OCI-LY7 (cell line): ENCODE data around the gene RXRA. TPM values are rescaled to one million over a fixed set of nuclear protein-coding genes. Genes with fewer than 3 reads are reported as not detected.

Experiments
- BruUV-seq: library from RNA; stranded (reverse); fragments of 400-500 nt; replicated peaks from 2 replicates; lab custom pipeline; 2021; lab: Mats Ljungman, UMichigan
- CTCF ChIA-PET: fragments of 300-600 bp; sonication (Branson Sonifier 250); formaldehyde crosslinking; loops from one replicate; lab custom pipeline; 2022; ENCODE audit warnings: antibody characterized with exemption; ENCODE audit not compliant: unreplicated experiment; lab: Charles Lee
- POLR2A ChIA-PET: fragments of 300-600 bp; sonication (Branson Sonifier 250); formaldehyde crosslinking; loops from one replicate; lab custom pipeline; 2022; ENCODE audit warnings: antibody characterized with exemption; lab: Charles Lee
- DNase-seq: peaks from one replicate; pipeline ENCODE4 v3.0.0-alpha.2; 2015; ENCODE audit warnings: low spot score
- H2AFZ ChIP-seq: fragments of 200-600 bp; sonication (generic), shearing (Covaris generic); 2 replicates; pipeline ENCODE4 v1.6.1; 2014; ENCODE audit warnings: mild to moderate bottlenecking, antibody characterized with exemption, low read length, moderate library complexity
- H3K27ac ChIP-seq: fragments of 200-600 bp; sonication (generic); 2 replicates; pipeline ENCODE4 v1.5.1; 2014; ENCODE audit warnings: mixed run types, low read depth, mild to moderate bottlenecking, moderate library complexity, low read length, inconsistent platforms; ENCODE audit not compliant: poor library complexity, severe bottlenecking
- H3K36me3 ChIP-seq: fragments of 200-600 bp; sonication (generic); 2 replicates; pipeline ENCODE4 v1.6.1; 2014; ENCODE audit warnings: mild to moderate bottlenecking, antibody characterized with exemption, low read length, moderate library complexity, mixed read lengths; ENCODE audit not compliant: insufficient read depth
- H3K4me1 ChIP-seq: fragments of 200-600 bp; sonication (generic); 2 replicates; pipeline ENCODE4 v1.5.1; 2014; ENCODE audit warnings: mild to moderate bottlenecking, low read length; ENCODE audit not compliant: insufficient read depth, poor library complexity, severe bottlenecking
- H3K4me2 ChIP-seq: fragments of 200-600 bp; sonication (generic); 2 replicates; pipeline ENCODE4 v1.6.1; 2014; ENCODE audit warnings: mild to moderate bottlenecking, low read length
- H3K4me3 ChIP-seq: fragments of 200-600 bp; sonication (generic); 2 replicates; pipeline ENCODE4 v1.5.1; 2014; ENCODE audit warnings: mild to moderate bottlenecking, low read depth, low read length; ENCODE audit not compliant: poor library complexity, severe bottlenecking
- H3K79me2 ChIP-seq: fragments of 200-600 bp; sonication (generic); 2 replicates; pipeline ENCODE4 v1.6.1; 2016; ENCODE audit warnings: low read depth, mild to moderate bottlenecking, low read length, moderate library complexity, mixed read lengths; ENCODE audit not compliant: insufficient read depth
- H3K9me2 ChIP-seq: fragments of 200-600 bp; sonication (generic); 2 replicates; pipeline ENCODE4 v1.6.1; 2016; ENCODE audit warnings: mild to moderate bottlenecking, low read length, mixed read lengths; ENCODE audit not compliant: insufficient read depth
- H3K9me3 ChIP-seq: fragments of 200-600 bp; sonication (generic); 2 replicates; pipeline ENCODE4 v1.6.1; 2014; ENCODE audit warnings: mild to moderate bottlenecking, mixed run types, low read length, mixed read lengths
- H4K20me1 ChIP-seq: fragments of 200-600 bp; sonication (generic); 2 replicates; pipeline ENCODE4 v1.6.1; 2014; ENCODE audit warnings: mild to moderate bottlenecking, antibody characterized with exemption, low read length, moderate library complexity, mixed read lengths; ENCODE audit not compliant: insufficient read depth
- CTCF ChIP-seq: fragments of 200-600 bp; sonication (generic); conservative IDR thresholded peaks from 2 replicates; pipeline ENCODE4 v1.5.1; 2014; ENCODE audit warnings: mild to moderate bottlenecking, antibody characterized with exemption, low read length, moderate library complexity, mixed read lengths
- EZH2phosphoT487 ChIP-seq: fragments of 200-600 bp; sonication (generic); IDR thresholded peaks from 2 replicates; pipeline ENCODE4 v1.6.1; 2018; ENCODE audit warnings: low read depth, borderline replicate concordance, mild to moderate bottlenecking, mixed run types, antibody characterized with exemption, low read length, moderate library complexity, mixed read lengths
- intact Hi-C: fragments of 100-400 bp; cut with micrococcal nuclease; formaldehyde crosslinking; loops from one replicate; pipeline ENCODE4 v1.10.0; 2022; ENCODE audit not compliant: unreplicated experiment
- total RNA-seq, 2 experiments: library from RNA; depleted of rRNA in 1 of 2; stranded (reverse); fragments of >200 nt in 1 of 2; shearing (Covaris generic) in 1 of 2; gene quantifications; 2 replicates each; pipeline ENCODE4 v1.2.3, GENCODE V29; 2014 to 2022

The RXRA gene
- total RNA-seq, 2 experiments from 2014 or later, result 0.25 to 0.40 TPM

GRCh38 chr9:134435550-134436378 is 109.5 kb downstream of the RXRA start:
- Histone ChIP-seq H3K27ac (no peak overlapping the region), H3K4me1 (no peaks in the 10 kb centered on the region), H3K9me2 (no peaks in the 10 kb centered on the region), H4K20me1 (no peaks in the 10 kb centered on the region), H3K79me2 (no peaks in the 10 kb centered on the region), H2AFZ (no peak overlapping the region), H3K36me3 (no peaks in the 10 kb centered on the region), H3K4me2 (no peak overlapping the region), H3K4me3 (no peak overlapping the region), H3K9me3 (no peaks in the 10 kb centered on the region)
- no peak for DNase-seq
- POLR2A ChIA-PET, result no interaction called here
- TF ChIP-seq EZH2phosphoT487, result no peak
- no peak for TF ChIP-seq CTCF
- CTCF ChIA-PET, result no interaction called here
- intact Hi-C loops, result no loop called here
- BruUV-seq, result no TSS peak

DNA sequence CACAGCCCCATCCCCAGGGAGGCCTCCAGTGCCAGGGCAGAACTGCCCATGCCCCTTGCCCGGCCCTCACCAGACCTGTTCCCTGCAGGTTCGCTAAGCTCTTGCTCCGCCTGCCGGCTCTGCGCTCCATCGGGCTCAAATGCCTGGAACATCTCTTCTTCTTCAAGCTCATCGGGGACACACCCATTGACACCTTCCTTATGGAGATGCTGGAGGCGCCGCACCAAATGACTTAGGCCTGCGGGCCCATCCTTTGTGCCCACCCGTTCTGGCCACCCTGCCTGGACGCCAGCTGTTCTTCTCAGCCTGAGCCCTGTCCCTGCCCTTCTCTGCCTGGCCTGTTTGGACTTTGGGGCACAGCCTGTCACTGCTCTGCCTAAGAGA is 110.1 kb downstream of the RXRA start:
- H3K36me3 ChIP-seq, result no peaks in the 10 kb centered on the region
- intact Hi-C loops, result no loop called here
- no peak overlapping the region for H2AFZ ChIP-seq
- no peaks in the 10 kb centered on the region for H3K4me1 ChIP-seq
- no peak overlapping the region for H3K4me2 ChIP-seq
- H3K9me2 ChIP-seq, result no peaks in the 10 kb centered on the region
- H3K79me2 ChIP-seq, result no peaks in the 10 kb centered on the region
- no peak overlapping the region for H3K27ac ChIP-seq
- ChIA-PET CTCF (no interaction called here), POLR2A (interaction anchor here (0.5 kb wide), 1 partner anchor 173 kb away, joined by 4 read pairs; no protein-coding TSS in a partner anchor)
- DNase-seq, result no peak
- H3K9me3 ChIP-seq, result no peaks in the 10 kb centered on the region
- TF ChIP-seq EZH2phosphoT487, result no peak
- no peak for TF ChIP-seq CTCF
- no peak overlapping the region for H3K4me3 ChIP-seq
- no peaks in the 10 kb centered on the region for H4K20me1 ChIP-seq
- BruUV-seq, result no TSS peak

- no peaks in the 10 kb centered on the region for H3K9me3 ChIP-seq
- ChIA-PET POLR2A (interaction anchor here (0.5 kb wide), 1 partner anchor 172 kb away, joined by 4 read pairs; no protein-coding TSS in a partner anchor), CTCF (no interaction called here)
- no peak overlapping the region for H3K4me3 ChIP-seq
- H4K20me1 ChIP-seq, result no peaks in the 10 kb centered on the region
- H3K9me2 ChIP-seq, result no peaks in the 10 kb centered on the region
- no peak overlapping the region for H2AFZ ChIP-seq
- no peak overlapping the region for H3K4me2 ChIP-seq
- no peaks in the 10 kb centered on the region for H3K4me1 ChIP-seq
- BruUV-seq, result no TSS peak
- H3K27ac ChIP-seq, result no peak overlapping the region
- no peaks in the 10 kb centered on the region for H3K36me3 ChIP-seq
- intact Hi-C loops, result no loop called here
- no peak for TF ChIP-seq CTCF
- TF ChIP-seq EZH2phosphoT487, result no peak
- DNase-seq, result no peak
- H3K79me2 ChIP-seq, result no peaks in the 10 kb centered on the region
Measured at GRCh38 chr9:134436911-134437310, 110.7 kb downstream of the RXRA start.
